ENCODE results near the gene SLC15A1. TPM values are rescaled to one million over a fixed set of nuclear protein-coding genes. Genes with fewer than 3 reads are reported as not detected.

The SLC15A1 gene
- total and polyA plus RNA-seq, 5 experiments from 2014 or later: not detected

DNA sequence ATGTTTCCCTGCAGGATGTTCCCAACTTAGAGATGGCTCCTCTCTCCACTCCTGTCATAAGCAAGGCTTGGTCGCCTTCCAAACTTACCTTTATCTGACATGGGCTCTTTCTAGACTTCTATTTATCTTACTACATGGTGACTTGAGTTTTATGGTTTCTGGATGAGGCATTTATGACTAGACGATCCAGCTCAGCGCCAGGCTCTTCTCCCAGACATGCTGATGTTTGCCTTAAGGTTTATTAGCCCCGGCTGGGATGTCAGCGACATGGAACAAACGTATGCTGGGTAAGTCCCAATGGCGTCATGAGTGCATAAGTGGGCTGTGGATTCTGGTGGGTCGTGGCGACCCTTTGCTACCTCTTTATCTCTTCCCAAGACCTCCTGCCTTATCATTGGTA is 39.8 kb upstream of the SLC15A1 start:
- peaks cover 6 to 19% (median 11%) of the 10 kb centered on the region in 5 donors for H3K27me3 Mint-ChIP-seq
- H3K27ac Mint-ChIP-seq: peak overlapping the region in 1 of 10 donors; percentile 49
- H3K9me3 Mint-ChIP-seq: peaks cover 0 to 42% (median 14%) of the 10 kb centered on the region in 9 donors
- peaks cover 52 to 59% (median 56%) of the 10 kb centered on the region in 3 donors for H3K36me3 Mint-ChIP-seq
- no peak for ATAC-seq
- POLR2A ChIA-PET: no interaction called here
- no peak overlapping the region for H3K4me3 Mint-ChIP-seq
- H3K4me1 Mint-ChIP-seq: no peaks in the 10 kb centered on the region
- no peak for DNase-seq

DNA sequence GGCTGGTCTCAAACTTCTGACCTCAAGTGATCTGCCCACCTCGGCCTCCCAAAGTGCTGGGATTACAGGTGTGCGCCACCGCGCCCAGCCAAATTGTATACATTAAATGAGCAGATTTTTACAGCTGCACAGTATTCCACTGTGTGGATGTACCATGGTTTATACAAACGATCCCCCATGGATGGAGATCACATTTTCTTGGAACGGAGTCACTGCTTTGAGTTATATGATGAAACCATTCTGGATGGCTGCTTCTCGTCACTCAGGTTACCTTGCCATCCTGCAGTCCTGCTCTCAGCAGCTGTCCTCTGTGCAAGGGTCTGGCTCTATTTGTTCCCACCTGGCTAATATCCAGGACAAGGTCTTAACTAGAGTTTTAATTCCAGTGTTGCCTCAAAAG is 39.1 kb upstream of the SLC15A1 start:
- H3K9me3 Mint-ChIP-seq: peaks cover 0 to 42% (median 14%) of the 10 kb centered on the region in 9 donors
- H3K4me1 Mint-ChIP-seq: no peaks in the 10 kb centered on the region
- no peak for DNase-seq
- no peak for ATAC-seq
- H3K4me3 Mint-ChIP-seq: no peak overlapping the region
- peaks cover 6 to 26% (median 16%) of the 10 kb centered on the region in 5 donors for H3K27me3 Mint-ChIP-seq
- POLR2A ChIA-PET: no interaction called here
- H3K27ac Mint-ChIP-seq: peak overlapping the region in 3 of 10 donors; percentile 14 to 52 (median 31)
- H3K36me3 Mint-ChIP-seq: peaks cover 45 to 59% (median 49%) of the 10 kb centered on the region in 3 donors

DNA sequence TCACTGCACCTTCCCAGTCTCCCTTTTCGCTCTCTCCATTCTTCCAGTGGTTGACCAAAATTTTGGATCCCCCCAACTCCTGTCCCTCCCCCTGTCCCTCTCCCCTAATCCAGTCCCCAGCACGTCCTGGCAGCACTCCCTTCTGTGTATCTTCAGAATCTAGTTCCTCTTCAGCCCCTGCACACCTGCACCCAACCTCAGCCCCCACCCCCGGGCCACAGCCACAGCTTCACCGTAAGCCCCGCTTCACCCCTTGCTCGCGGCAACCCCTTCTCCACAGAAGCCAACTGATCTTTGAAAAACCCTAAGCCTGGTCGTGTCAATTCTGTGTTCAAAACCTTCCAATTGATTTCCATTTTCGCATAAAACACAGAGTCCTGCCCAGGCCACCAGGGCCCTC is 35.5 kb upstream of the SLC15A1 start:
- Mint-ChIP-seq H3K27ac (no peak overlapping the region), H3K9me3 (peaks cover 0 to 42% (median 14%) of the 10 kb centered on the region in 9 donors), H3K27me3 (peaks cover 6 to 28% (median 16%) of the 10 kb centered on the region in 5 donors), H3K36me3 (peaks cover 11 to 29% (median 16%) of the 10 kb centered on the region in 3 donors), H3K4me3 (no peak overlapping the region), H3K4me1 (no peaks in the 10 kb centered on the region)
- ATAC-seq (no peak), DNase-seq (no peak)
- POLR2A ChIA-PET: no interaction called here

- peaks cover 3 to 20% (median 8%) of the 10 kb centered on the region in 3 donors for H3K36me3 Mint-ChIP-seq
- peaks cover 6 to 28% (median 17%) of the 10 kb centered on the region in 5 donors for H3K27me3 Mint-ChIP-seq
- POLR2A ChIA-PET: no interaction called here
- DNase-seq (no peak), ATAC-seq (no peak)
- peak overlapping the region in 2 of 10 donors; percentile 3 to 28 for H3K27ac Mint-ChIP-seq
- no peak overlapping the region for H3K4me3 Mint-ChIP-seq
- H3K4me1 Mint-ChIP-seq: no peaks in the 10 kb centered on the region
- peaks cover 0 to 36% (median 12%) of the 10 kb centered on the region in 9 donors for H3K9me3 Mint-ChIP-seq
Observed at GRCh38 chr13:98787173-98787572, 34.7 kb upstream of the SLC15A1 start.

DNA sequence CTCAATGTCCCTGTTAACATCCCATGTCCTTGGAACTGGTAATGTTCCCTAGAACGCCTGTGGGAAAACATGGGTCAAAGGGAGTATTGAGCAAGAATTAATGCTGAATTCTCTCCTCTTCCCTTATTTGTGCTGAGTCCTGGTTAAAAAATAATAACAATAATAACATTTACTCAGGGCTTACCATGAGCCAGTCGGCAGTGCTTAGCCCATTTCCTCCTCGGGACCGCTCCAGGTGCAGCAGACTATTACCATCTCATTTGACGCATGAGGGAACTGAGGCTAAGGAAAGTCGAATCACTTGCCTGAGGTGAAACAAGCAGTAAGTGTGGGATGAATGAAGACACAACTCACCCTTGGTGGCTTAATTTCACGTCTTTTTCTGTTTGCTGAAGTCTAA is 33.6 kb upstream of the SLC15A1 start:
- Mint-ChIP-seq H3K4me1 (no peaks in the 10 kb centered on the region), H3K4me3 (no peak overlapping the region), H3K27me3 (peaks cover 10 to 40% (median 20%) of the 10 kb centered on the region in 5 donors), H3K9me3 (peaks cover 0 to 26% (median 11%) of the 10 kb centered on the region in 9 donors), H3K27ac (no peak overlapping the region), H3K36me3 (peaks cover 0 to 13% (median 0%) of the 10 kb centered on the region in 3 donors)
- POLR2A ChIA-PET: no interaction called here
- no peak for ATAC-seq
- no peak for DNase-seq

DNA sequence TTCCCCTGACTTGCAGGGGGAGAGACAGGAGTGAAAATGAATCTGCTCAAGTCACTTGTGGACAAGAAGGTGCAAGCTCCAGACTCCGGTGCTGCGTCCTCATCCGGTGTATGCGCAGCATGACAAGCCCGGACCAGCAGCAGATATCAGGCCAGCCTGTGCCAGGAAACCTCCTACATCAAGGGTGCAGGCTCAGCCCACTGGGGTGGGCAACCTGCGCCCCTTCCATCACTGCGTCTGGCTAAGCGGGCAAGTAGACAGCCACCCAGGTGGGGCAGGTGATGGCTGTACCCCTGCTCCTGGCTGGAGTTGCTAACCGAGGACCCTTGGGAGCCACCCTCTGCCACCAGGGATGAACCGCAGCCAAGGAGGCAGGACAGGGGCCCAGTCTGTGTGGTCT is 32.9 kb upstream of the SLC15A1 start:
- Mint-ChIP-seq H3K27ac (no peak overlapping the region), H3K36me3 (peaks cover 0 to 10% (median 0%) of the 10 kb centered on the region in 3 donors)

DNA sequence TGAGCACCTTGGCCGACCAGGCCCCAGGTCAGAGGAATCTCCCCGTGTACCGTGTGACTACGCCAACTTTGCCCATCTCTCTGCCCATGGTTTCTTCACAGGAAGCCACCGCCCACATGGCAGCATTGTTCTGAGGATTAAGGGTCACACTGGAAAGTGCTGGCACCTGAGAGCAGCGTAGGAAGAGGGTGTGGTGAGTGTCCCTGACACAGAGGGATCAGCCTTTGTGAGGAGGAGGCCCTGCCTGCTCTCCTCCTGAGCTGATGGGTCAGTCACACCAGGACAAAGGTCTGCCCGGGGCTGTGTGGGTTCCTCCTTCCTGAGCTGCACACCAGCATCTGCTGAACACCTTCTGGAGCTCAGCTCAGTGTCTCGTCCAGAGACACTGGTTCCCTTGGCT is 32.2 kb upstream of the SLC15A1 start:
- ATAC-seq (no peak), DNase-seq (no peak)
- Mint-ChIP-seq H3K36me3 (peaks cover 0 to 6% (median 0%) of the 10 kb centered on the region in 3 donors), H3K9me3 (peaks cover 0 to 18% (median 8%) of the 10 kb centered on the region in 9 donors), H3K27me3 (peaks cover 13 to 42% (median 24%) of the 10 kb centered on the region in 5 donors), H3K4me3 (no peak overlapping the region), H3K27ac (no peak overlapping the region), H3K4me1 (no peaks in the 10 kb centered on the region)
- POLR2A ChIA-PET: no interaction called here

More for the DNA sequence above, 32.9 kb upstream of the SLC15A1 start:
- no peak for DNase-seq
- H3K4me1 Mint-ChIP-seq: no peaks in the 10 kb centered on the region
- peaks cover 13 to 43% (median 24%) of the 10 kb centered on the region in 5 donors for H3K27me3 Mint-ChIP-seq
- POLR2A ChIA-PET: no interaction called here
- H3K4me3 Mint-ChIP-seq: no peak overlapping the region
- peaks cover 0 to 23% (median 10%) of the 10 kb centered on the region in 9 donors for H3K9me3 Mint-ChIP-seq
- no peak for ATAC-seq

DNA sequence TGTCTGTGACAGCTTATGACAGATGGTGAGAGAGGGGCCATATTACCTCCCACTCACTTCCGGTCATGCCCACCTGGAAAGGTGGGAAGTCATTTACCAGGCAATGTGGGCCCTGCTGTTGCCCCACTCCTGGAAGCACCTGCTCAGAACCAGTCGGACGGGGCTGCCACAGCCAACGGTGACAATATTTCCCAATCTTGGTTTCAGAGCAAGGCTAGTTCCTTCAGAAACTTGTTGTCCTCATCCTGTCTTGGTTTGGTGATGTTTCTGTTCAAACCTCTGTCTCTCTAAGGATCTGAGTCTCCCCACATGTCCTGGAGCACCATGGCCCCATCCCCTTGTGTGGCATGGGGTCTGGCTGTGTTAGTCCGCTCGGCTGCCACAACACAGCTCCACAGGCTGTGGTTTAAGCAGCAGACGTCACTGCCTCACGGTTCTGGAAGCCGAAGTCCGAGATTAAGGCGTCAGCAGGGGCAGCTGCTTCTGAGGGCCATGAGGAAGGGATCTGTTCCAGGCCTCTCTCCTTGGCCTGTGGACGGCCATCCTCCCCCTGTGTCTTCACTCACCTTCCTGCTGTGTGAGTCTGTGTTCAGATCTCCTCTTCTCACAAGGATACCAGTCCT is 31.5 kb upstream of the SLC15A1 start:
- ATAC-seq: no peak
- POLR2A ChIA-PET: no interaction called here
- Mint-ChIP-seq H3K27ac (no peak overlapping the region), H3K4me1 (no peaks in the 10 kb centered on the region), H3K27me3 (peaks cover 13 to 41% (median 26%) of the 10 kb centered on the region in 5 donors), H3K9me3 (peaks cover 0 to 12% (median 7%) of the 10 kb centered on the region in 9 donors), H3K36me3 (no peaks in the 10 kb centered on the region), H3K4me3 (no peak overlapping the region)
- no peak for DNase-seq

GRCh38 chr13:98782654-98783053 is 30.2 kb upstream of the SLC15A1 start:
- H3K36me3 Mint-ChIP-seq: no peaks in the 10 kb centered on the region
- no peaks in the 10 kb centered on the region for H3K4me1 Mint-ChIP-seq
- POLR2A ChIA-PET: no interaction called here
- H3K27me3 Mint-ChIP-seq: peaks cover 15 to 47% (median 27%) of the 10 kb centered on the region in 5 donors
- H3K27ac Mint-ChIP-seq: no peak overlapping the region
- ATAC-seq: no peak
- peaks cover 0 to 3% (median 0%) of the 10 kb centered on the region in 9 donors for H3K9me3 Mint-ChIP-seq
- H3K4me3 Mint-ChIP-seq: no peak overlapping the region
- no peak for DNase-seq

DNA sequence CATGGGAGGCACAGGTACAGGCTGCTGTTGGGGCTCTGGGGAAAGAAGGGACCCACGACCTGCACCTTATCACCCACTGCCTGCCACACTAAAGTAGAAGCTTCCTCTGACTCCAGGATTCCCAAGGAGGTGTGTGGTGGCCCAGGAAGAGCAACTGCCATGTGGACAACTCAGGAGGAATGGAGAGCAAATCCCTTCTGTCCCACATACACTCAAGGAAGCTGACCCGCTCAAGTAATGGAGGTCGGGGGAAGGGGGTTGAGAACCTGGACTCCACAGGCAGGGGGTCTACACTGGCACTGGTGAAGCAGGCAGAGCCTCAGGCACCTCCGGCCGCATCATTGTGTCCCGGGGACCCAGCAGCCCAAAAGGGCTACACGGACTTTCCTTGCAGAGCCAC is 29.4 kb upstream of the SLC15A1 start:
- no peak for ATAC-seq

DNA sequence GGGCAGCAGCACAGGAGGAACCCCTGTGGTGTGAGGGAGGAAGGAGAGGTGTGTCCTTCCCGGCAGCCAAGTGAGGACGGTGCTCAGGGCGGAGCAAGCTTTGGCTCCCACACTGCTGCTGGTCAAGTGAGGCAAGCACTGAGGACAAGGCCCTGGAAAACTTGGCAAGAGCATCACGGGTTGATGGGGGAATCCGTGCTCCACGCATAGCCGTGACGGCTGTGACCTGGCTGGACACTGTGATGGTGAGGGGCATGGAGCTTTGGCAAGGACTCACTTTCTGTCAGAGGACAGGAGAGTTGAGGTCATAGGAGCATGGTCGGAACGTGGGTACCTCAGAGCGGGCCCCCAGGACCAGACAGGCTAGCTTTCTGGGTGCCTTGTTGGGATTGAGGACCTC is 29.0 kb upstream of the SLC15A1 start:
- ATAC-seq (no peak), DNase-seq (no peak)
- Mint-ChIP-seq H3K36me3 (no peaks in the 10 kb centered on the region), H3K9me3 (peaks cover 0 to 2% (median 0%) of the 10 kb centered on the region in 9 donors), H3K4me3 (no peak overlapping the region), H3K27ac (no peak overlapping the region), H3K27me3 (peaks cover 18 to 37% (median 20%) of the 10 kb centered on the region in 5 donors), H3K4me1 (no peaks in the 10 kb centered on the region)
- POLR2A ChIA-PET: no interaction called here

More for the DNA sequence above, 29.4 kb upstream of the SLC15A1 start:
- H3K27ac Mint-ChIP-seq: peak overlapping the region in 1 of 10 donors; percentile 15
- POLR2A ChIA-PET: interaction anchor here (0.6 kb wide), 1 partner anchor 1196 kb away, joined by 4 read pairs; no protein-coding TSS in a partner anchor
- DNase-seq: no peak
- H3K4me3 Mint-ChIP-seq: no peak overlapping the region
- H3K27me3 Mint-ChIP-seq: peaks cover 16 to 41% (median 23%) of the 10 kb centered on the region in 5 donors
- H3K36me3 Mint-ChIP-seq: no peaks in the 10 kb centered on the region
- no peaks in the 10 kb centered on the region for H3K4me1 Mint-ChIP-seq
- peaks cover 0 to 2% (median 0%) of the 10 kb centered on the region in 9 donors for H3K9me3 Mint-ChIP-seq

GRCh38 chr13:98781045-98781444 is 28.6 kb upstream of the SLC15A1 start:
- H3K27me3 Mint-ChIP-seq: peaks cover 18 to 37% (median 20%) of the 10 kb centered on the region in 5 donors
- DNase-seq: no peak
- H3K4me1 Mint-ChIP-seq: no peaks in the 10 kb centered on the region
- no peak overlapping the region for H3K4me3 Mint-ChIP-seq
- H3K27ac Mint-ChIP-seq: no peak overlapping the region
- no peak for ATAC-seq
- peaks cover 0 to 2% (median 0%) of the 10 kb centered on the region in 9 donors for H3K9me3 Mint-ChIP-seq
- no peaks in the 10 kb centered on the region for H3K36me3 Mint-ChIP-seq
- POLR2A ChIA-PET: no interaction called here

GRCh38 chr13:98780451-98780850 is 28.0 kb upstream of the SLC15A1 start:
- POLR2A ChIA-PET: no interaction called here
- H3K27ac Mint-ChIP-seq: no peak overlapping the region
- no peak for DNase-seq
- H3K9me3 Mint-ChIP-seq: peaks cover 0 to 2% (median 0%) of the 10 kb centered on the region in 9 donors
- H3K36me3 Mint-ChIP-seq: no peaks in the 10 kb centered on the region
- no peak overlapping the region for H3K4me3 Mint-ChIP-seq
- peaks cover 18 to 37% (median 21%) of the 10 kb centered on the region in 5 donors for H3K27me3 Mint-ChIP-seq
- no peak for ATAC-seq
- H3K4me1 Mint-ChIP-seq: no peaks in the 10 kb centered on the region

All from naive thymus-derived CD8-positive, alpha-beta T cell (primary cell).